Fibroblast of skin of scalp (primary cell): ENCODE measurements around the gene MAMLD1.

Source experiments
- DNase-seq: peaks from one replicate; pipeline ENCODE4 v3.0.0-alpha.2; 2013

The MAMLD1 gene

GRCh38 chrX:150355913-150356312 is 7.2 kb upstream of the MAMLD1 start:
- no peak for DNase-seq

- DNase-seq = no peak
These were observed 5.3 kb upstream of the MAMLD1 start for GRCh38 chrX:150357790-150358189.

GRCh38 chrX:150358651-150359050 is 4.5 kb upstream of the MAMLD1 start:
- DNase-seq = no peak

- DNase-seq = no peak
These were observed 2.8 kb upstream of the MAMLD1 start for GRCh38 chrX:150360331-150360730.

- peak; percentile 46 for DNase-seq
These were observed 1.9 kb upstream of the MAMLD1 start for GRCh38 chrX:150361070-150361776.

- DNase-seq = no peak
These were observed 1.3 kb upstream of the MAMLD1 start for GRCh38 chrX:150361777-150362351.

- DNase-seq = peak; percentile 41
These were observed 637 bp downstream of the MAMLD1 start for GRCh38 chrX:150363561-150364346.

GRCh38 chrX:150364347-150365050 is 1.4 kb downstream of the MAMLD1 start:
- no peak for DNase-seq

GRCh38 chrX:150365051-150365989 is 2.2 kb downstream of the MAMLD1 start:
- DNase-seq = peak; percentile 66

GRCh38 chrX:150365990-150366911 is 3.1 kb downstream of the MAMLD1 start:
- peak; percentile 75 for DNase-seq

- DNase-seq = peak; percentile 65
These were observed 3.9 kb downstream of the MAMLD1 start for GRCh38 chrX:150366951-150367545.

- DNase-seq = peak; percentile 25
These were observed 7.6 kb downstream of the MAMLD1 start for GRCh38 chrX:150370589-150371312.

- DNase-seq = no peak
These were observed 8.8 kb downstream of the MAMLD1 start for GRCh38 chrX:150371877-150372276.

- DNase-seq = no peak
These were observed 9.2 kb downstream of the MAMLD1 start for GRCh38 chrX:150372280-150372679.

GRCh38 chrX:150372756-150373155 is 9.6 kb downstream of the MAMLD1 start:
- DNase-seq = no peak

- no peak for DNase-seq
These were observed 12.2 kb downstream of the MAMLD1 start for GRCh38 chrX:150375243-150375770.

- DNase-seq = no peak
These were observed 13.9 kb downstream of the MAMLD1 start for GRCh38 chrX:150377005-150377404.

GRCh38 chrX:150405006-150405405 is 41.9 kb downstream of the MAMLD1 start:
- peak; percentile 21 for DNase-seq

- no peak for DNase-seq
These were observed 42.5 kb downstream of the MAMLD1 start for GRCh38 chrX:150405576-150405975.
